SK-N-SH (cell line): Measurements from ENCODE around the gene APP. TPM values are rescaled to one million over a fixed set of nuclear protein-coding genes. Genes with fewer than 3 reads are reported as not detected.

Source experiments
- CTCF ChIA-PET: fragments of 300-600, 350-600 bp; formaldehyde crosslinking; extraction: SDS; loops from one replicate; lab custom pipeline; 2021; lab: Yijun Ruan, JAX
- POLR2A ChIA-PET: fragments of 350-600 bp; sonication (Branson Sonifier 250); formaldehyde crosslinking; extraction: SDS; loops from one replicate; lab custom pipeline; 2020; ENCODE audit warnings: antibody characterized with exemption, inconsistent platforms; lab: Yijun Ruan, JAX
- DNase-seq: peaks from one replicate; pipeline ENCODE4 v3.0.0; 2012
- H2AFZ ChIP-seq: fragments of 200-600 bp; sonication (generic); 2 replicates; pipeline ENCODE4 v1.8.1; 2016; ENCODE audit warnings: antibody characterized with exemption, mild to moderate bottlenecking, low read depth
- H3F3A ChIP-seq: fragments of 200-600 bp; sonication (generic); replicated peaks from 2 replicates; pipeline ENCODE3; 2016; ENCODE audit warnings: antibody characterized with exemption, mild to moderate bottlenecking; ENCODE audit not compliant: insufficient read depth
- H3K27ac ChIP-seq, 2 experiments: fragments of 200-500 bp in 1 of 2; fragments of 200-600 bp in 1 of 2; sonication (Bioruptor generic) in 1 of 2; sonication (generic), shearing (Covaris generic) in 1 of 2; 2 replicates each; pipeline versions ENCODE4 v1.5.1 to v1.6.1; 2014 to 2016; ENCODE audit warnings: low read depth in 2 of 2, inconsistent platforms in 1 of 2, low read length in 1 of 2, mild to moderate bottlenecking in 1 of 2, mixed read lengths in 1 of 2
- H3K27me3 ChIP-seq: fragments of 200-600 bp; sonication (generic), shearing (Covaris generic); 2 replicates; pipeline ENCODE4 v1.6.1; 2016; ENCODE audit warnings: mixed run types; ENCODE audit not compliant: insufficient read depth
- H3K36me3 ChIP-seq, 2 experiments: fragments of 200-500 bp in 1 of 2; fragments of 200-600 bp in 1 of 2; sonication (Bioruptor generic) in 1 of 2; sonication (generic) in 1 of 2; replicated peaks in 1 of 2; 2 replicates each; pipeline versions ENCODE3 to v1.5.1; 2014 to 2016; ENCODE audit warnings: low read length in 1 of 2, mild to moderate bottlenecking in 1 of 2; ENCODE audit not compliant: insufficient read depth in 2 of 2, control insufficient read depth in 1 of 2
- H3K4me1 ChIP-seq, 2 experiments: fragments of 200-500 bp in 1 of 2; fragments of 200-600 bp in 1 of 2; sonication (Bioruptor generic) in 1 of 2; sonication (generic), shearing (Covaris generic) in 1 of 2; 2 replicates each; pipeline versions ENCODE4 v1.5.1 to v1.6.1; 2014 to 2016; ENCODE audit warnings: low read depth in 1 of 2, low read length in 1 of 2, mixed run types in 1 of 2; ENCODE audit not compliant: insufficient read depth in 2 of 2, control insufficient read depth in 1 of 2
- H3K4me2 ChIP-seq: fragments of 200-600 bp; sonication (generic), shearing (Covaris generic); 2 replicates; pipeline ENCODE4 v1.6.1; 2017; ENCODE audit warnings: mixed run types
- H3K4me3 ChIP-seq, 2 experiments: fragments of 200-500 bp in 1 of 2; fragments of 200-600 bp in 1 of 2; sonication (Bioruptor generic) in 1 of 2; sonication (generic), shearing (Covaris generic) in 1 of 2; 2 replicates each; pipeline versions ENCODE4 v1.5.1 to v1.8.1; 2014 to 2016; ENCODE audit warnings: low read depth in 2 of 2, inconsistent platforms in 1 of 2, low read length in 1 of 2, mild to moderate bottlenecking in 1 of 2, mixed read lengths in 1 of 2, moderate library complexity in 1 of 2
- H3K79me2 ChIP-seq: fragments of 200-600 bp; sonication (generic); 2 replicates; pipeline ENCODE4 v1.8.1; 2017; ENCODE audit warnings: mild to moderate bottlenecking; ENCODE audit not compliant: insufficient read depth
- H3K9ac ChIP-seq: fragments of 200-600 bp; sonication (generic); 2 replicates; pipeline ENCODE4 v1.6.1; 2017; ENCODE audit warnings: mixed run types
- H3K9me2 ChIP-seq: fragments of 200-600 bp; sonication (generic); 2 replicates; pipeline ENCODE4 v1.6.1; 2017; ENCODE audit warnings: mixed run types
- H3K9me3 ChIP-seq: fragments of 200-600 bp; sonication (generic); 2 replicates; pipeline ENCODE4 v1.6.1; 2017; ENCODE audit warnings: mixed run types, mild to moderate bottlenecking, moderate library complexity
- H4K20me1 ChIP-seq: fragments of 200-600 bp; sonication (generic); 2 replicates; pipeline ENCODE4 v1.6.1; 2017; ENCODE audit warnings: mild to moderate bottlenecking, mixed run types; ENCODE audit not compliant: insufficient read depth
- CTCF ChIP-seq: fragments of 200-600 bp; sonication (generic); IDR thresholded peaks from 2 replicates; pipeline ENCODE4 v1.6.1; 2017; ENCODE audit warnings: antibody characterized with exemption, mild to moderate bottlenecking, moderate library complexity
- EP300 ChIP-seq, 2 experiments: IDR thresholded peaks; 2 replicates each; pipeline versions ENCODE4 v1.4.0 to v1.6.1; 2012; ENCODE audit warnings: borderline replicate concordance in 1 of 2, low read depth in 1 of 2, low read length in 1 of 2
- EZH2phosphoT487 ChIP-seq: fragments of 200-600 bp; sonication (generic); IDR thresholded peaks from 2 replicates; pipeline ENCODE4 v1.6.1; 2017; ENCODE audit warnings: low read depth, mixed run types, mild to moderate bottlenecking, antibody characterized with exemption, moderate library complexity, borderline replicate concordance
- FOSL2 ChIP-seq: IDR thresholded peaks from 2 replicates; pipeline ENCODE4 v1.4.0; 2012; ENCODE audit warnings: low read depth, mild to moderate bottlenecking, moderate library complexity, borderline replicate concordance
- FOXJ3 ChIP-seq: sonication (generic); formaldehyde crosslinking; IDR thresholded peaks from 2 replicates; pipeline ENCODE4 v1.5.1; 2020; ENCODE audit warnings: mild to moderate bottlenecking, missing genetic modification reagents
- FOXM1 ChIP-seq: IDR thresholded peaks from 2 replicates; pipeline ENCODE4 v1.4.0; 2012; ENCODE audit warnings: low read depth, mild to moderate bottlenecking
- GABPA ChIP-seq: IDR thresholded peaks from 2 replicates; pipeline ENCODE4 v1.4.0; 2012; ENCODE audit warnings: low read depth, mild to moderate bottlenecking
- GATA2 ChIP-seq: sonication (generic); formaldehyde crosslinking; IDR thresholded peaks from 2 replicates; pipeline ENCODE4 v1.5.0; 2020; ENCODE audit warnings: mild to moderate bottlenecking, missing genetic modification reagents
- IRF3 ChIP-seq: fragments of 150-350 bp; IDR thresholded peaks from 2 replicates; pipeline ENCODE4 v1.6.1; 2016; ENCODE audit warnings: mild to moderate bottlenecking, low read depth, low read length
- JUND ChIP-seq: IDR thresholded peaks from 2 replicates; pipeline ENCODE4 v1.4.0; 2012
- MAX ChIP-seq: IDR thresholded peaks from 2 replicates; pipeline ENCODE4 v1.4.0; 2012; ENCODE audit warnings: low read depth
- MEF2A ChIP-seq: IDR thresholded peaks from 2 replicates; pipeline ENCODE4 v1.4.0; 2012; ENCODE audit warnings: low read depth, borderline replicate concordance
- MXI1 ChIP-seq: IDR thresholded peaks from 2 replicates; pipeline ENCODE4 v1.6.1; 2012; ENCODE audit warnings: mild to moderate bottlenecking, low read depth, low read length, improper control_type of control experiment
- NFIC ChIP-seq: IDR thresholded peaks from 2 replicates; pipeline ENCODE4 v1.4.0; 2012; ENCODE audit warnings: borderline replicate concordance
- NRF1 ChIP-seq: IDR thresholded peaks from 2 replicates; pipeline ENCODE4 v1.6.1; 2012; ENCODE audit warnings: low read depth, mild to moderate bottlenecking, low read length
- PBX3 ChIP-seq: IDR thresholded peaks from 2 replicates; pipeline ENCODE4; 2012
- POLR2AphosphoS5 ChIP-seq: IDR thresholded peaks from 2 replicates; pipeline ENCODE4 v1.6.1; 2012; ENCODE audit warnings: low read depth, low read length
- RAD21 ChIP-seq: IDR thresholded peaks from 2 replicates; pipeline ENCODE4 v1.6.1; 2012; ENCODE audit warnings: mild to moderate bottlenecking, low read length
- RCOR1 ChIP-seq: fragments of 150-350 bp; IDR thresholded peaks from 2 replicates; pipeline ENCODE4 v1.6.1; 2017; ENCODE audit warnings: antibody characterized with exemption, low read length
- RFX5 ChIP-seq: IDR thresholded peaks from 2 replicates; pipeline ENCODE4 v1.6.1; 2012; ENCODE audit warnings: mild to moderate bottlenecking, improper control_type of control experiment, low read length
- RXRA ChIP-seq: IDR thresholded peaks from 2 replicates; pipeline ENCODE4 v1.4.0; 2012; ENCODE audit warnings: low read depth, mild to moderate bottlenecking, borderline replicate concordance
- SIN3A ChIP-seq: IDR thresholded peaks from 2 replicates; pipeline ENCODE4 v1.6.1; 2012; ENCODE audit warnings: low read depth, mild to moderate bottlenecking, low read length, moderate library complexity, borderline replicate concordance
- SMC3 ChIP-seq: IDR thresholded peaks from 2 replicates; pipeline ENCODE4 v1.6.1; 2012; ENCODE audit warnings: low read depth, low read length, improper control_type of control experiment
- TAF1 ChIP-seq: IDR thresholded peaks from 2 replicates; pipeline ENCODE4 v1.6.1; 2012; ENCODE audit warnings: low read depth, mild to moderate bottlenecking, low read length, moderate library complexity, borderline replicate concordance
- TCF12 ChIP-seq: IDR thresholded peaks from 2 replicates; pipeline ENCODE4 v1.4.0; 2012
- TEAD4 ChIP-seq: IDR thresholded peaks from 2 replicates; pipeline ENCODE4 v1.4.0; 2012; ENCODE audit warnings: mild to moderate bottlenecking, borderline replicate concordance; ENCODE audit not compliant: insufficient read depth
- USF1 ChIP-seq: IDR thresholded peaks from 2 replicates; pipeline ENCODE4 v1.4.0; 2012; ENCODE audit warnings: low read depth, borderline replicate concordance
- USF2 ChIP-seq: fragments of 150-350 bp; IDR thresholded peaks from 2 replicates; pipeline ENCODE4 v1.6.1; 2017; ENCODE audit warnings: antibody characterized with exemption, low read length, low read depth, borderline replicate concordance
- YY1 ChIP-seq: IDR thresholded peaks from 2 replicates; pipeline ENCODE4 v1.4.0; 2012; ENCODE audit warnings: low read depth, mild to moderate bottlenecking
- WGBS: methylation state at CpG from one replicate; pipeline ENCODE4 v1.1.6; 2017; ENCODE audit warnings: low lambda C conversion rate; 5-methylcytosine and 5-hydroxymethylcytosine counted together
- polyA plus RNA-seq, 3 experiments: library from polyadenylated mRNA; depleted of rRNA; stranded (reverse); fragments of >200 nt; gene quantifications; 2 replicates each; pipeline ENCODE4 v1.2.3, GENCODE V29; 2012

APP gene
- polyA plus RNA-seq, 1 of the 3 experiments (the other 2 are of a cell fraction): 780 TPM

GRCh38 chr21:26169061-26169610, 1.4 kb downstream of the APP start:
- peak overlapping the region; percentile 97 for H3K4me2 ChIP-seq

More at GRCh38 chr21:26169061-26169610, 1.4 kb downstream of the APP start:
- no peaks in the 10 kb centered on the region for H3K9me2 ChIP-seq
- H3K79me2 ChIP-seq: peaks cover 64% of the 10 kb centered on the region
- TF ChIP-seq FOXM1 (no peak), NRF1 (no peak), TAF1 (0 out of 2 replicates have a peak, but pooled peaks have one; percentile 16), USF2 (no peak), FOSL2 (no peak), POLR2AphosphoS5 (no peak), CTCF (peak; percentile 54), PBX3 (no peak), RXRA (no peak), GABPA (no peak), JUND (no peak), SMC3 (peak; percentile 25; the same call in 1 of the 2 replicates), MXI1 (peak; percentile 43; the same call in 1 of the 2 replicates), IRF3 (no peak), RFX5 (peak; percentile 22; the same call in 1 of the 2 replicates), RCOR1 (no peak), TEAD4 (no peak), TCF12 (no peak), RAD21 (peak; percentile 59), GATA2 (CRISPR knock-in tag) (0 out of 2 replicates have a peak, but pooled peaks have one; percentile 12), EZH2phosphoT487 (no peak), EP300 (IDR thresholded peaks at IDR 0.05; ENCODE audit: borderline replicate concordance in 1 of 2, low read depth in 1 of 2, low read length in 1 of 2) (0 out of 4 replicates have a peak, but pooled peaks of 1 of the 2 experiments have one; percentile 10), MAX (no peak), YY1 (peak; percentile 59; the same call in 1 of the 2 replicates), USF1 (no peak), NFIC (no peak), MEF2A (no peak), FOXJ3 (CRISPR knock-in tag) (no peak), SIN3A (0 out of 2 replicates have a peak, but pooled peaks have one; percentile 61)
- H3K4me3 ChIP-seq: peak overlapping the region; percentile 65 to 92
- peak overlapping the region; percentile 76 to 97 for H3K27ac ChIP-seq
- H3K9ac ChIP-seq: peak overlapping the region; percentile 92
- POLR2A ChIA-PET: interaction anchor here (1.4 kb wide), 1 partner anchor 435 kb away, joined by 4 read pairs; the partner anchor contains the start of genes ATP5PF and GABPA
- no peaks in the 10 kb centered on the region for H3K36me3 ChIP-seq
- no peaks in the 10 kb centered on the region for H3K27me3 ChIP-seq
- H3K9me3 ChIP-seq: no peaks in the 10 kb centered on the region
- H2AFZ ChIP-seq: peak overlapping the region; percentile 77
- peaks cover 26 to 28% of the 10 kb centered on the region in 2 experiments; a peak in 3 of 4 replicates for H3K4me1 ChIP-seq
- 2% methylated on average over 18 of the region's 18 CpGs for WGBS
- H4K20me1 ChIP-seq: peaks cover 16% of the 10 kb centered on the region; the same call in 1 of the 2 replicates
- H3F3A ChIP-seq: no peaks in the 10 kb centered on the region
- peak; percentile 71 for DNase-seq
- CTCF ChIA-PET: interaction anchor here (0.5 to 4.2 kb wide), 21 partner anchors 9 to 548 kb away, joined by 3 to 59 read pairs (median 4); no protein-coding TSS in a partner anchor
